K562 (cell line): Measurements from ENCODE around the gene NAV2. TPM values are rescaled to one million over a fixed set of nuclear protein-coding genes. Genes with fewer than 3 reads are reported as not detected.

Source experiments
- ATAC-seq: fragments of 200-7000 bp; cut with Tn5 transposase; 3 replicates; pipeline ENCODE4 v1.9.1; 2020; ENCODE audit warnings: moderate library complexity
- BruUV-seq: library from RNA; stranded (reverse); fragments of 400-500 nt; replicated peaks from 2 replicates; lab custom pipeline; 2021; lab: Mats Ljungman, UMichigan
- CTCF ChIA-PET: fragments of 300-600 bp; formaldehyde crosslinking; extraction: SDS; loops from one replicate; lab custom pipeline; 2021; ENCODE audit warnings: low intra/inter-chr PET ratio; lab: Yijun Ruan, JAX
- POLR2A ChIA-PET: fragments of 300-600, 350-650 bp; sonication (Branson Sonifier 250); formaldehyde crosslinking; extraction: SDS; loops from one replicate; lab custom pipeline; 2021; ENCODE audit warnings: antibody characterized with exemption, inconsistent platforms; lab: Yijun Ruan, JAX
- DNase-seq, 4 experiments: peaks; one replicate each; pipeline versions ENCODE4 v3.0.0 to v3.0.0-alpha.2; 2011 to 2018; ENCODE audit warnings: low spot score in 3 of 4, mixed read lengths in 3 of 4; ENCODE audit errors: extremely low read depth in 1 of 4
- FAIRE-seq: peaks from 2 replicates; lab custom pipeline; 2011; peaks lifted over from hg19 to GRCh38; lab: Jason Lieb, UNC
- H2AFZ ChIP-seq: 2 replicates; pipeline ENCODE4 v1.6.0; 2011; ENCODE audit warnings: low read depth, low read length, control low read depth, inconsistent platforms
- H3K27ac ChIP-seq: fragments of 200-600 bp; 3 replicates; pipeline ENCODE4 v1.8.0; 2011; ENCODE audit warnings: low read depth, mild to moderate bottlenecking, control low read depth, inconsistent platforms, low read length, moderate library complexity, mixed read lengths; ENCODE audit errors: extremely low read depth
- H3K27me3 ChIP-seq, 2 experiments: fragments of 300-600 bp in 1 of 2; 2 replicates in 1 of 2; 3 replicates in 1 of 2; pipeline versions ENCODE4 v1.6.0 to v1.8.0; 2011; ENCODE audit warnings: inconsistent platforms in 2 of 2, low read length in 2 of 2, mild to moderate bottlenecking in 1 of 2, mixed read lengths in 1 of 2, moderate library complexity in 1 of 2; ENCODE audit not compliant: control insufficient read depth in 2 of 2, insufficient read depth in 2 of 2
- H3K36me3 ChIP-seq: fragments of 300-600 bp; 3 replicates; pipeline ENCODE4 v1.8.0; 2011; ENCODE audit warnings: mild to moderate bottlenecking, low read length, inconsistent platforms; ENCODE audit not compliant: control insufficient read depth, insufficient read depth
- H3K4me1 ChIP-seq, 2 experiments: fragments of 200-600 bp in 1 of 2; replicated peaks in 1 of 2; 2 replicates in 1 of 2; 3 replicates in 1 of 2; pipeline versions ENCODE4 v1.5.1 to v1.8.0; 2011; ENCODE audit warnings: inconsistent platforms in 2 of 2, low read length in 2 of 2, mild to moderate bottlenecking in 1 of 2, mixed read lengths in 1 of 2, moderate library complexity in 1 of 2; ENCODE audit not compliant: control insufficient read depth in 2 of 2, insufficient read depth in 2 of 2
- H3K4me2 ChIP-seq: 2 replicates; pipeline ENCODE4 v1.6.1; 2011; ENCODE audit warnings: low read length, control low read depth, inconsistent platforms, mixed read lengths; ENCODE audit not compliant: insufficient read depth
- H3K4me3 ChIP-seq: fragments of 200-600 bp; sonication (generic), shearing (Covaris generic); 2 replicates; pipeline ENCODE4 v1.5.1; 2016; ENCODE audit warnings: control low read depth, inconsistent platforms
- H3K79me2 ChIP-seq: fragments of 200-600 bp; 3 replicates; pipeline ENCODE4 v1.8.0; 2011; ENCODE audit warnings: low read length, inconsistent platforms; ENCODE audit not compliant: control insufficient read depth, insufficient read depth
- H3K9ac ChIP-seq, 2 experiments: 2 replicates each; pipeline versions ENCODE4 v1.6.0 to v1.6.1; 2011; ENCODE audit warnings: low read depth in 2 of 2, low read length in 2 of 2, control low read depth in 1 of 2, inconsistent platforms in 1 of 2, mild to moderate bottlenecking in 1 of 2, mixed read lengths in 1 of 2; ENCODE audit not compliant: insufficient read depth in 1 of 2
- H3K9me1 ChIP-seq: one replicate; pipeline ENCODE4 v1.6.0; 2011; ENCODE audit warnings: inconsistent platforms, mild to moderate bottlenecking, low read length, moderate library complexity; ENCODE audit not compliant: control insufficient read depth, insufficient read depth
- H3K9me3 ChIP-seq: replicated peaks from 2 replicates; pipeline ENCODE4 v1.5.1; 2011; ENCODE audit warnings: low read depth, low read length, inconsistent platforms; ENCODE audit not compliant: control insufficient read depth, insufficient read depth
- H4K20me1 ChIP-seq: replicated peaks from 2 replicates; pipeline ENCODE4 v1.6.1; 2011; ENCODE audit warnings: low read length, inconsistent platforms, mixed read lengths; ENCODE audit not compliant: control insufficient read depth, insufficient read depth
- ADNP ChIP-seq: fragments of 200-800 bp; sonication (Bioruptor generic); IDR thresholded peaks from 2 replicates; pipeline ENCODE4 v1.6.1; 2016; ENCODE audit warnings: missing genetic modification characterization, missing compliant biosample characterization
- FOS ChIP-seq: IDR thresholded peaks from 3 replicates; pipeline ENCODE4 v1.6.1; 2011; ENCODE audit not compliant: insufficient read length; ENCODE audit errors: extremely low read depth
- ZNF12 ChIP-seq: sonication (generic); formaldehyde crosslinking; IDR thresholded peaks from 2 replicates; pipeline ENCODE4 v1.4.0; 2020; ENCODE audit warnings: mild to moderate bottlenecking, missing genetic modification reagents
- WGBS: fragments of 100-300 bp; shearing (Covaris generic); methylation state at CpG from one replicate; pipeline ENCODE4 v1.1.6; 2016; ENCODE audit warnings: low coverage, mixed read lengths; ENCODE audit not compliant: insufficient coverage; ENCODE audit errors: missing lambda C conversion rate; 5-methylcytosine and 5-hydroxymethylcytosine counted together
- in situ Hi-C: fragments of 300-500 bp; cut with MboI; formaldehyde crosslinking; loops from 4 replicates; pipeline ENCODE4 v1.15.0; 2018; ENCODE audit warnings: inconsistent platforms, mixed read lengths
- intact Hi-C: fragments of 100-400 bp; cut with micrococcal nuclease; formaldehyde crosslinking; loops from 2 replicates; pipeline ENCODE4 v1.14.2; 2022
- polyA plus RNA-seq, 8 experiments: library from polyadenylated mRNA; depleted of rRNA in 4 of 8; stranded (reverse) in 5 of 8; unstranded in 3 of 8; fragments of >200 nt; fragmentation: Nextera tagmentation in 2 of 8; fragmentation: Illumina TruSeq in 1 of 8; extraction: Ambion mirVana in 2 of 8; extraction: Trizol in 1 of 8; gene quantifications; 2 replicates each; pipeline versions ENCODE4 v1.2.1 to v1.2.3, GENCODE V29; 2011 to 2014; ENCODE audit warnings: inconsistent platforms in 1 of 8, missing spikeins in 1 of 8
- total RNA-seq, 7 experiments: library from RNA; depleted of rRNA in 6 of 7; stranded (reverse); fragments of >200 nt in 6 of 7; fragmentation: Illumina TruSeq in 2 of 7; extraction: Trizol in 2 of 7; gene quantifications; 2 replicates each; pipeline versions ENCODE4 v1.2.1 to v1.2.3, GENCODE V29; 2011 to 2021; ENCODE audit warnings: low replicate concordance in 1 of 7
- TF ChIP-seq, protein P1 (sequence below): fragments of 450-650 bp; formaldehyde crosslinking; IDR thresholded peaks from 2 replicates; pipeline ENCODE4 v1.4.0; 2020; ENCODE audit warnings: mild to moderate bottlenecking, moderate library complexity
- TF ChIP-seq, protein P2 (sequence below): sonication (generic); formaldehyde crosslinking; IDR thresholded peaks from 2 replicates; pipeline ENCODE4 v1.8.1; 2022; ENCODE audit warnings: missing genetic modification reagents
- TF ChIP-seq, protein P3 (sequence below): fragments of 450-650 bp; conservative IDR thresholded peaks from 2 replicates; pipeline ENCODE4 v1.6.1; 2016; ENCODE audit warnings: missing genetic modification characterization, low read depth, mild to moderate bottlenecking, control low read depth, missing compliant biosample characterization
- TF ChIP-seq, protein P4 (sequence below): fragments of 250-450 bp; sonication (Bioruptor Pico); IDR thresholded peaks from 2 replicates; pipeline ENCODE4 v1.5.0; 2020; ENCODE audit warnings: mild to moderate bottlenecking, borderline replicate concordance

The NAV2 gene
- total and polyA plus RNA-seq, 9 of the 15 experiments (the other 6 are each of a cell fraction or from before 2014, with no cell fraction given), result 0.03 to 0.35 (median 0.05) TPM

DNA sequence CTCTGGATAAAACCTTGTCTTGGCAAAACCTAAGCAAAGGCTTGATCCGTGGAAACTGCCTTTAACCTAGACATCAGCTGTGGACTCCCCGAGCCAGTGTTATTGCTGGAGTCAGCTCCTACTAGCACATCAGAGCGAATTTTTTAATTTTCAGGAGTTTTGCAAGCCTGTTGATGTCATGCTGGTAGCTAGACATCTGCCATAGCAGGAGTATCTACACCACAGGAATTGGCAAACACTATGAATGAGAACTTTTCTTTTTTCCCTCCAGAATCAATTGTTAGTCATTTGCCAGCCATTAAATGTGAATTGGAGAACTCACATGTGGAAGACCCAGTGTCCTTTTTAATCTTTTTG is 201.2 kb downstream of the NAV2 start:
- Histone ChIP-seq H3K36me3 (no peaks in the 10 kb centered on the region), H3K9me1 (peaks cover 3% of the 10 kb centered on the region), H3K4me1 (no peaks in the 10 kb centered on the region), H3K9ac (no peak overlapping the region), H3K4me2 (no peak overlapping the region), H3K79me2 (no peaks in the 10 kb centered on the region), H3K27me3 (peaks cover 12 to 16% of the 10 kb centered on the region in 2 experiments; a peak in 4 of 5 replicates), H4K20me1 (no peaks in the 10 kb centered on the region), H2AFZ (no peak overlapping the region), H3K9me3 (no peaks in the 10 kb centered on the region), H3K27ac (no peak overlapping the region), H3K4me3 (no peak overlapping the region)
- intact Hi-C loops, result no loop called here
- 2% methylated on average over 3 of the region's 3 CpGs for WGBS
- DNase-seq (no peak), ATAC-seq (no peak), FAIRE-seq (no peak)
- BruUV-seq, result no TSS peak
- ChIA-PET POLR2A (no interaction called here), CTCF (no interaction called here)
- in situ Hi-C loops, result no loop called here
- TF ChIP-seq FOS (no peak), ADNP (tag) (no peak), ZNF12 (no peak)
- TF ChIP-seq, protein P1, sequence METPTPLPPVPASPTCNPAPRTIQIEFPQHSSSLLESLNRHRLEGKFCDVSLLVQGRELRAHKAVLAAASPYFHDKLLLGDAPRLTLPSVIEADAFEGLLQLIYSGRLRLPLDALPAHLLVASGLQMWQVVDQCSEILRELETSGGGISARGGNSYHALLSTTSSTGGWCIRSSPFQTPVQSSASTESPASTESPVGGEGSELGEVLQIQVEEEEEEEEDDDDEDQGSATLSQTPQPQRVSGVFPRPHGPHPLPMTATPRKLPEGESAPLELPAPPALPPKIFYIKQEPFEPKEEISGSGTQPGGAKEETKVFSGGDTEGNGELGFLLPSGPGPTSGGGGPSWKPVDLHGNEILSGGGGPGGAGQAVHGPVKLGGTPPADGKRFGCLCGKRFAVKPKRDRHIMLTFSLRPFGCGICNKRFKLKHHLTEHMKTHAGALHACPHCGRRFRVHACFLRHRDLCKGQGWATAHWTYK (CRISPR knock-in tag), result no peak
- TF ChIP-seq, protein P2, sequence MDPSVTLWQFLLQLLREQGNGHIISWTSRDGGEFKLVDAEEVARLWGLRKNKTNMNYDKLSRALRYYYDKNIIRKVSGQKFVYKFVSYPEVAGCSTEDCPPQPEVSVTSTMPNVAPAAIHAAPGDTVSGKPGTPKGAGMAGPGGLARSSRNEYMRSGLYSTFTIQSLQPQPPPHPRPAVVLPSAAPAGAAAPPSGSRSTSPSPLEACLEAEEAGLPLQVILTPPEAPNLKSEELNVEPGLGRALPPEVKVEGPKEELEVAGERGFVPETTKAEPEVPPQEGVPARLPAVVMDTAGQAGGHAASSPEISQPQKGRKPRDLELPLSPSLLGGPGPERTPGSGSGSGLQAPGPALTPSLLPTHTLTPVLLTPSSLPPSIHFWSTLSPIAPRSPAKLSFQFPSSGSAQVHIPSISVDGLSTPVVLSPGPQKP (CRISPR knock-in tag), result no peak
- TF ChIP-seq, protein P3, sequence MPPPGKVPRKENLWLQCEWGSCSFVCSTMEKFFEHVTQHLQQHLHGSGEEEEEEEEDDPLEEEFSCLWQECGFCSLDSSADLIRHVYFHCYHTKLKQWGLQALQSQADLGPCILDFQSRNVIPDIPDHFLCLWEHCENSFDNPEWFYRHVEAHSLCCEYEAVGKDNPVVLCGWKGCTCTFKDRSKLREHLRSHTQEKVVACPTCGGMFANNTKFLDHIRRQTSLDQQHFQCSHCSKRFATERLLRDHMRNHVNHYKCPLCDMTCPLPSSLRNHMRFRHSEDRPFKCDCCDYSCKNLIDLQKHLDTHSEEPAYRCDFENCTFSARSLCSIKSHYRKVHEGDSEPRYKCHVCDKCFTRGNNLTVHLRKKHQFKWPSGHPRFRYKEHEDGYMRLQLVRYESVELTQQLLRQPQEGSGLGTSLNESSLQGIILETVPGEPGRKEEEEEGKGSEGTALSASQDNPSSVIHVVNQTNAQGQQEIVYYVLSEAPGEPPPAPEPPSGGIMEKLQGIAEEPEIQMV (tag), result no peak
- TF ChIP-seq, protein P4, sequence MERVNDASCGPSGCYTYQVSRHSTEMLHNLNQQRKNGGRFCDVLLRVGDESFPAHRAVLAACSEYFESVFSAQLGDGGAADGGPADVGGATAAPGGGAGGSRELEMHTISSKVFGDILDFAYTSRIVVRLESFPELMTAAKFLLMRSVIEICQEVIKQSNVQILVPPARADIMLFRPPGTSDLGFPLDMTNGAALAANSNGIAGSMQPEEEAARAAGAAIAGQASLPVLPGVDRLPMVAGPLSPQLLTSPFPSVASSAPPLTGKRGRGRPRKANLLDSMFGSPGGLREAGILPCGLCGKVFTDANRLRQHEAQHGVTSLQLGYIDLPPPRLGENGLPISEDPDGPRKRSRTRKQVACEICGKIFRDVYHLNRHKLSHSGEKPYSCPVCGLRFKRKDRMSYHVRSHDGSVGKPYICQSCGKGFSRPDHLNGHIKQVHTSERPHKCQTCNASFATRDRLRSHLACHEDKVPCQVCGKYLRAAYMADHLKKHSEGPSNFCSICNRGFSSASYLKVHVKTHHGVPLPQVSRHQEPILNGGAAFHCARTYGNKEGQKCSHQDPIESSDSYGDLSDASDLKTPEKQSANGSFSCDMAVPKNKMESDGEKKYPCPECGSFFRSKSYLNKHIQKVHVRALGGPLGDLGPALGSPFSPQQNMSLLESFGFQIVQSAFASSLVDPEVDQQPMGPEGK (CRISPR knock-in tag), result no peak
- TF ChIP-seq, all 486 proteins: peak for 0
